GM06990 (cell line): ENCODE results near the gene SLC6A19.

ENCODE experiments used
- DNase-seq: peaks from one replicate; pipeline ENCODE4 v3.0.0-alpha.2; 2011; ENCODE audit not compliant: insufficient read length; ENCODE audit errors: extremely low read depth
- H3K27me3 ChIP-seq: replicated peaks from 2 replicates; pipeline ENCODE4 v1.6.0; 2011; ENCODE audit warnings: low read length; ENCODE audit not compliant: control insufficient read depth, insufficient read depth
- H3K36me3 ChIP-seq: 2 replicates; pipeline ENCODE4 v1.5.1; 2011; ENCODE audit warnings: low read length; ENCODE audit not compliant: control insufficient read depth, insufficient read depth
- H3K4me3 ChIP-seq: replicated peaks from 2 replicates; pipeline ENCODE4 v1.5.1; 2011; ENCODE audit warnings: low read depth, mild to moderate bottlenecking, control low read depth, low read length
- TF ChIP-seq, protein P1 (sequence below): IDR thresholded peaks from 2 replicates; pipeline ENCODE4 v1.5.1; 2011; ENCODE audit warnings: low read length, control low read depth, mild to moderate bottlenecking, inconsistent platforms; ENCODE audit not compliant: insufficient read depth, poor library complexity, severe bottlenecking

Gene SLC6A19

DNA sequence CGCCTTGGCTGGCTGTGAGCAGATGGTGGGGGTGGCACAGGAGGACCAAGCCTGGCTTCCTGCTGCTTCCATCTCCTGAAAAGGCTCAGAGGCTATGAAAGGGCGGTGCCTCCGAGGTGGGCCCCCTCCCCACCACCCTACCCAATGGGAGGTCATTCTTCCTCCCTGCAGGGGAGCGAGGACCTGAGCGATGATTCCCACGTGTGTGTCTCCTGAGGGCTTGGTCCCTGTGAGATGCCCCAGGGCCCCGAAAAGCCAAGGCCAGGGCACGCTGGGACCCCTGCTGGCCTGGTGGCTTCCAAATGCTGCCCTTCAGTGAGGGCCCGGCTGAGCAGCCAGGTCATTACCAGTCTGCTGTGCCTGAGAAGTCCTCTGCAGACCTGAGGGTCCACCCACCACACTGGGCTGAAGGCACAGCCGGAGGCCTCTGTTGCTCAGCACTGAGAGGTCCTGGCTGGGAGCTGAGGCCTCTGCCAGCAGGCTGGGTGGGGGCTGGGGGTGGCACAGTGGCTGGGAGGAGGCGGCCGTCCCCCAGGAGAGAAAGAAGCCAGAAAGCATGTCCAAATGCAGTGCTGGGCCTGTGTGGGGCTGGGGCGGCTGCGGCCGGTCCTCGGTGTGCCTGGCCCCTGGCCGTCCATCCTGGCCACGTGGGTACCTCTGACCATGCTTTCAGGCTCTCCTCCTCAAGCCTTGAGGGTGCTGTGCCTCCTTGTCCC lies 14.0 kb upstream of the SLC6A19 start:
- Histone ChIP-seq H3K27me3 (no peaks in the 10 kb centered on the region; the same call in 1 of the 2 replicates), H3K4me3 (no peak overlapping the region), H3K36me3 (no peaks in the 10 kb centered on the region)
- TF ChIP-seq, protein P1, sequence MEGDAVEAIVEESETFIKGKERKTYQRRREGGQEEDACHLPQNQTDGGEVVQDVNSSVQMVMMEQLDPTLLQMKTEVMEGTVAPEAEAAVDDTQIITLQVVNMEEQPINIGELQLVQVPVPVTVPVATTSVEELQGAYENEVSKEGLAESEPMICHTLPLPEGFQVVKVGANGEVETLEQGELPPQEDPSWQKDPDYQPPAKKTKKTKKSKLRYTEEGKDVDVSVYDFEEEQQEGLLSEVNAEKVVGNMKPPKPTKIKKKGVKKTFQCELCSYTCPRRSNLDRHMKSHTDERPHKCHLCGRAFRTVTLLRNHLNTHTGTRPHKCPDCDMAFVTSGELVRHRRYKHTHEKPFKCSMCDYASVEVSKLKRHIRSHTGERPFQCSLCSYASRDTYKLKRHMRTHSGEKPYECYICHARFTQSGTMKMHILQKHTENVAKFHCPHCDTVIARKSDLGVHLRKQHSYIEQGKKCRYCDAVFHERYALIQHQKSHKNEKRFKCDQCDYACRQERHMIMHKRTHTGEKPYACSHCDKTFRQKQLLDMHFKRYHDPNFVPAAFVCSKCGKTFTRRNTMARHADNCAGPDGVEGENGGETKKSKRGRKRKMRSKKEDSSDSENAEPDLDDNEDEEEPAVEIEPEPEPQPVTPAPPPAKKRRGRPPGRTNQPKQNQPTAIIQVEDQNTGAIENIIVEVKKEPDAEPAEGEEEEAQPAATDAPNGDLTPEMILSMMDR: no peak
- no peak for DNase-seq

DNA sequence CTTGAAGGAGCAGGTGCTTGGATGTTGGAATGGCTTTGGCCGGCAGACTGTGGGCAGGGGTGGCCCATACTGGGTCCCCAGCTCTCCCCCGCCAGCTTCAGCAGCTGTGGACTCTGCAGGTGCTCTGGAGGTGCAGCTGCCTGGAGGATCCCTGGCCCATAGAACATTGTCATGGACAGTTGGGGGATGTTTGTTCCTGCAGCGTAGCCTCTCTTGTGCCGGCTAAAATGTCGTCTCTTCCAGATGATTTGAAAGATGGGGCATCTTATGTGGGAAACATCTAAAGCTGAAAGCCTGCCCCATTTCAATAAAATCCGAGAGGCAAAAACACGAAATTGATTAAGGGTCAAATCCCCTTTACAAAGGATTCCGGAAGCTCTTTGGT lies 13.5 kb upstream of the SLC6A19 start:
- H3K4me3 ChIP-seq: no peak overlapping the region

DNA sequence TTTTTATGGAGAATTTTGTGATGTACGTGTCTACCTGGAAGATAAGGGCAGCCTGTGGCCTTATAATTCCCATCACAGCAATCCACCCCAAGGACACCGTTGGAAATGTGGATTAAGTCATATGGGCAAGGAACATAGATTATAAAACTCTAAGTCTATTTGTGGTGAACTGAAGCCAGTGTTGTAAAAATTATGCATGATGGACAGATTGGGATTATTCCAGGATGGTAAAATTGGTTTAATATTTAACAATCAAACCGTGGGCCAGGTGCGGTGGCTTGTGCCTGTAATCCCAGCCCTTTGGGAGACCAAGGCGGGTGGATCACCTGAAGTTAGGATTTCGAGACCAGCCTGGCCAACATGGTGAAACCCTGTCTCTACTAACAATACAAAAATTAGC lies 12.9 kb upstream of the SLC6A19 start:
- H3K27me3 ChIP-seq: no peaks in the 10 kb centered on the region; the same call in 1 of the 2 replicates
- DNase-seq: no peak

More for the DNA sequence above, 13.5 kb upstream of the SLC6A19 start:
- H3K36me3 ChIP-seq: no peaks in the 10 kb centered on the region
- TF ChIP-seq, protein P1: no peak
- no peaks in the 10 kb centered on the region; the same call in 1 of the 2 replicates for H3K27me3 ChIP-seq
- DNase-seq: no peak

DNA sequence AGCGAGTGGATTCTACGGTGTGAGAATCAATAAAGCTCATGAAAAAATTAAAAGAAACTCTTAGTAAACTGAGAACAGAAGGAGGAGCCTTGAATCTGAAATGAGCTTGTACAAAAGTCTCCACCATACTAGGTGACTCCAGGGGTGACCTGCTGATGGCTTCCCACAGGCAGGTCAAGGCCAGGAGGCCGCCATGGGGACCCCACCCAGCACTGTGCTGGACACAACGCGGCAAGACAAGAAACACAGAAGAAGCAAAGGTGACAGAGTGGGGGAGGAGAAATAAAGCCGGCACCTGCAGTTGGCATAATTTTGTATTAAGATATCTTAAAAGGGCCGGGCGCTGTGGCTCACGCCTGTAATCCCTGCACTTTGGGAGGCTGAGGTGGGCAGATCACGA lies 12.1 kb upstream of the SLC6A19 start:
- Histone ChIP-seq H3K4me3 (no peak overlapping the region), H3K36me3 (no peaks in the 10 kb centered on the region), H3K27me3 (no peaks in the 10 kb centered on the region; the same call in 1 of the 2 replicates)
- no peak for DNase-seq
- TF ChIP-seq, protein P1: no peak

More for the DNA sequence above, 12.9 kb upstream of the SLC6A19 start:
- no peaks in the 10 kb centered on the region for H3K36me3 ChIP-seq
- no peak overlapping the region for H3K4me3 ChIP-seq
- TF ChIP-seq, protein P1: no peak

DNA sequence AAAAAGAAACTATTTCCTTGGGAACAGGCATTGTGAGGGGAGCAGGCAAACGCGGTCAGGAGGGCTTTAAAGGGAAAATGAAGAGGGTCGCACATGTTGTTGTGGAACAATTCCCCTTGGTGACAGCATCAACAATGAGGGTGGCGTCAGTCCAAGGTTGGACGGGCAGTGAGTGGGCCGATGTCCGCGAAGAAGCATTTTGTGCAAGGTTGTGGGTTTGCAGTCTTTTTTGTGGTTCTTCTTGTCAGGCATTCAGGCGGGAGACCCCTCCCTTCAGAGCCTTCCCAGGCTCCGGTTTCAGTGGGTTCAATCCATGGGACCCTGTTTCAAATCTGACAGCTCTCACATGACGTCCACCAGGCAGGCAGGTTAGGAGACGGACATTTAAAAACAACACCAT lies 11.1 kb upstream of the SLC6A19 start:
- DNase-seq: no peak
- no peaks in the 10 kb centered on the region; the same call in 1 of the 2 replicates for H3K27me3 ChIP-seq
- H3K36me3 ChIP-seq: no peaks in the 10 kb centered on the region
- TF ChIP-seq, protein P1: no peak
- no peak overlapping the region for H3K4me3 ChIP-seq
